ENCODE results near the gene CLTCL1. TPM values are rescaled to one million over a fixed set of nuclear protein-coding genes. Genes with fewer than 3 reads are reported as not detected.
"Not testable (repeated sequence)": the region's sequence is repeated elsewhere in the genome, so short reads cannot be mapped to it uniquely, and the experiment has no call there.

Gene CLTCL1
- 0.64 and 0.73 TPM in 2 replicates for total RNA-seq

DNA sequence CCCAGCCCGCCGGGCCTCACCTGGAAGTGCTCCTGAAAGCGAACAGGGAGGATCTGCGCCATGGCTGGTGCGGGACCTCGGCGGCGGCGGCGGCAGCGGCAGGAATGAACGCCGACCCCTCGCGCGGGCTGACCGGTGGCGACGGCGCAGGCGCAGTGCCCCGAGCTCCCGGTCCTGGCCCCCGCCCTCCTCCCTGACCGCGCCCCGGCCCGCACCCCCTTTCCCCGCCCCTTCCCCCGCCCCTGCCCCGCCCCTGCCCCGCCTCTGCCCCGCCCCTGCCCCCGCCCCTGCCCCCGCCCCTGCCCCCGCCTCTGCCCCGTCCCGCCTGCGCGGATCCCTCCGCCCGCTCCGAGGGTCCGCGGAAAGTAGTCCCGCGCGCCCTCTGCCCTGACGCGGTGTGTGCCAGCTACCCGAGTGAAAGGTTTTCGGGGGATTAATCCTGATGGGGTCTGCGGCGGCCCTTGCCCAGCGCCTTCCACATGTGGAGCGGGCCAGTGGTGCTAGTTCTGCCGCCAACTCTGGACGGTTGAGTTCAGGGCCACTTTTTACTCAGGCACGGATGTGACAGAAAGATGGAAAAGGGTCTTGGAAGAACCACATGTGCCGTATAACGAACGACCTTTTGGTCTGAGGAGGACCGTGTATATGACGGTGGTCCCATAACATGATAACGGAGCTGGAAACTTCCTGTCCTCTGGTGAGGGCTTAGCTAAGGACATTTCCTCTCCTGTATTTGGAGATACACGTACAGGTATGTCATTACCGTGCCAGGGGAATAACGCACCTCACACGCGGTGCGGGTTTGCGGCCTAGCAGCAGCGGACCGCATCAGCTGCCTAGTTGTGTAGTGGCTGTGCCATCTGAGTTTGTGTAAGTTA is at the start of gene CLTCL1:
TSS of gene CLTCL1 (minus strand) at position 140 of the 878 bp plus-strand sequence. CDS start at position 62, 78 bp downstream.
- Mint-ChIP-seq H3K27ac (peak within 1 kb of the TSS; percentile 88), H3K27me3 (ENCODE audit: insufficient read depth) (peaks cover 41% of the 10 kb centered on the region), H3K9me3 (no peaks in the 10 kb centered on the region), H3K36me3 (ENCODE audit: low read depth) (no peaks in the 10 kb centered on the region), H3K4me1 (ENCODE audit: low read depth) (peaks cover 24% of the 10 kb centered on the region), H3K4me3 (peak within 1 kb of the TSS; percentile 91)
- intact Hi-C loops (cut with micrococcal nuclease) = loop anchor here (1.0 to 5.0 kb wide), 3 partner anchors 140 to 425 kb away; partner anchors contain the start of genes DGCR2, HIRA and MRPL40
- peak; percentile 66 for DNase-seq (ENCODE audit: low spot score)

- intact Hi-C loops (cut with micrococcal nuclease) = no loop called here
- DNase-seq (ENCODE audit: low spot score) = no peak
- H3K36me3 Mint-ChIP-seq (ENCODE audit: low read depth) = peaks cover 76% of the 10 kb centered on the region
- no peak overlapping the region for H3K4me3 Mint-ChIP-seq
- H3K4me1 Mint-ChIP-seq (ENCODE audit: low read depth) = no peaks in the 10 kb centered on the region
- H3K27ac Mint-ChIP-seq = no peak overlapping the region
- peaks cover 70% of the 10 kb centered on the region for H3K9me3 Mint-ChIP-seq
- H3K27me3 Mint-ChIP-seq (ENCODE audit: insufficient read depth) = no peaks in the 10 kb centered on the region
Measured at GRCh38 chr22:19337137-19337536, 45.6 kb upstream of the CLTCL1 start.

DNA sequence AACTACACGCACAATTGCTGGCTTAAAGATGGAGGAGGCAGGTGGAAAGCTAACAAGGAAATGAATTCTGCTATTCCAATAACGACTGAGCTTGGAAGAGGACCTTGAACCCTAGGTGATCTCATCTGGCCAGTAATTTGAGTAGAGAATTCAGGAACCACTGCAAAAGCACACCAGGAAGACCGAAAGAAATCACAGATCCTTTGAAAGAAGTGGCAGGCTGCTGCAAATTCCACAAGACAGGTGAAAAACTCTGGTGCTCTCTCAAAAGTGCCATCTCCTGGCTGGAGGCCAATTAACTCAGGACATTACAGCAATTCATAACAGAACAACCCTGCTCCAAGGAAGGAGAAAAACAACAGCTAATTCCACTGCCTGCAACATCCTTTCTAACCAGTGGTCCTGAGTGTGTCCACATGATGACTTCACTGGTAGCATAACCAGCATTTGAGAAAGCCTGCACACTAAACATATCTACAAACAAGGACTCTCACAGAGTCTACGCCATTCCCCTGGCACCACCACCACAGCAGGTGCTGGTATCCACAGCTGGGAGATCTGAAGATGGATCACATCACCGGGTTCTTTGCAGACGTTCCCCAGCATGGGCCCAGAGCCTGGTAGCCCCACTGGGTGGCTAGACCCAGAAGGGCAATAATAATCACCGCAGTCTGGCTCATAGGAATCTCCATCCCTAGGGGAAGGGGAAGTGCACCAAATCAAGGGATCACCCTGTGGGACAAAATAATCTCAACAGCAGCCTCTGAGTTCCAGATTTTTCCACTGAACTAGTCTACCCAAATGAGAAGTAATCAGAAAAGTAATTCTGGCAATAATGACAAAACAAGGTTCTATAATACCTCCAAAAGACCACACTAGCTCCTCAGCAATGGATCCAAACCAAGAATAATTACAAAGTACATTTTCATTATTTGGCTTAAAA is 44.9 kb upstream of the CLTCL1 start:
- no peak overlapping the region for H3K4me3 Mint-ChIP-seq
- intact Hi-C loops (cut with micrococcal nuclease) = no loop called here

GRCh38 chr22:19331975-19332374 is 40.5 kb upstream of the CLTCL1 start:
- Mint-ChIP-seq H3K36me3 (ENCODE audit: low read depth) (peaks cover 63% of the 10 kb centered on the region), H3K27me3 (ENCODE audit: insufficient read depth) (no peaks in the 10 kb centered on the region), H3K4me1 (ENCODE audit: low read depth) (no peaks in the 10 kb centered on the region), H3K9me3 (peaks cover 38% of the 10 kb centered on the region), H3K4me3 (no peak overlapping the region), H3K27ac (no peak overlapping the region)
- no peak for DNase-seq (ENCODE audit: low spot score)
- intact Hi-C loops (cut with micrococcal nuclease) = no loop called here

More for the DNA sequence above, 44.9 kb upstream of the CLTCL1 start:
- no peaks in the 10 kb centered on the region for H3K4me1 Mint-ChIP-seq (ENCODE audit: low read depth)
- H3K9me3 Mint-ChIP-seq = peaks cover 65% of the 10 kb centered on the region
- no peak overlapping the region for H3K27ac Mint-ChIP-seq
- no peaks in the 10 kb centered on the region for H3K27me3 Mint-ChIP-seq (ENCODE audit: insufficient read depth)
- H3K36me3 Mint-ChIP-seq (ENCODE audit: low read depth) = peaks cover 75% of the 10 kb centered on the region
- no peak for DNase-seq (ENCODE audit: low spot score)

GRCh38 chr22:19331474-19331873 is 40.0 kb upstream of the CLTCL1 start:
- peaks cover 58% of the 10 kb centered on the region for H3K36me3 Mint-ChIP-seq (ENCODE audit: low read depth)
- H3K4me3 Mint-ChIP-seq = no peak overlapping the region
- H3K4me1 Mint-ChIP-seq (ENCODE audit: low read depth) = no peaks in the 10 kb centered on the region
- no peaks in the 10 kb centered on the region for H3K27me3 Mint-ChIP-seq (ENCODE audit: insufficient read depth)
- peaks cover 34% of the 10 kb centered on the region for H3K9me3 Mint-ChIP-seq
- DNase-seq (ENCODE audit: low spot score) = no peak
- H3K27ac Mint-ChIP-seq = no peak overlapping the region
- intact Hi-C loops (cut with micrococcal nuclease) = no loop called here

GRCh38 chr22:19330865-19331418 is 39.4 kb upstream of the CLTCL1 start:
- Mint-ChIP-seq H3K4me1 (ENCODE audit: low read depth) (no peaks in the 10 kb centered on the region), H3K27me3 (ENCODE audit: insufficient read depth) (no peaks in the 10 kb centered on the region), H3K36me3 (ENCODE audit: low read depth) (peaks cover 55% of the 10 kb centered on the region), H3K9me3 (peaks cover 29% of the 10 kb centered on the region), H3K27ac (no peak overlapping the region), H3K4me3 (no peak overlapping the region)
- no peak for DNase-seq (ENCODE audit: low spot score)
- intact Hi-C loops (cut with micrococcal nuclease) = no loop called here

DNA sequence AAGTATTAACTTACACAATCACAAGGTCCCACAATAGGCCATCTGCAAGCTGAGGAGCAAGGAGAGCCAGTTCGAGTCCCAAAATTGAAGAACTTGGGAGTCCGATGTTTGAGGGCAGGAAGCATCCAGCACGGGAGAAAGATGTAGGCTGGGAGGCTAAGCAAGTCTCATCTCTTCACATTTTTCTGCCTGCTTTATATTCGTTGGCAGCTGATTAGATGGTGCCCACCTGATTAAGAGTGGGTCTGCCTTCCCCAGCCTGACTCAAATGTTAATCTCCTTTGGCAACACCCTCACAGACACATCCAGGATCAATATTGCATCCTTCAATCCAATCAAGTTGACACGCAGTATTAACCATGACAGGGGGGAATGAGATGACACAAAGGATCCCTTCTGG is 38.7 kb upstream of the CLTCL1 start:
- DNase-seq (ENCODE audit: low spot score); H3K4me1 Mint-ChIP-seq (ENCODE audit: low read depth); H3K27ac Mint-ChIP-seq; H3K4me3 Mint-ChIP-seq; intact Hi-C loops (cut with micrococcal nuclease); H3K27me3 Mint-ChIP-seq (ENCODE audit: insufficient read depth): not testable (repeated sequence)
- peaks cover 47% of the 10 kb centered on the region for H3K36me3 Mint-ChIP-seq (ENCODE audit: low read depth)
- H3K9me3 Mint-ChIP-seq = peaks cover 23% of the 10 kb centered on the region

GRCh38 chr22:19329454-19329853 is 37.9 kb upstream of the CLTCL1 start:
- no peak for DNase-seq (ENCODE audit: low spot score)
- Mint-ChIP-seq H3K27ac (no peak overlapping the region), H3K27me3 (ENCODE audit: insufficient read depth) (no peaks in the 10 kb centered on the region), H3K9me3 (peaks cover 18% of the 10 kb centered on the region), H3K4me3 (no peak overlapping the region), H3K36me3 (ENCODE audit: low read depth) (peaks cover 43% of the 10 kb centered on the region), H3K4me1 (ENCODE audit: low read depth) (no peaks in the 10 kb centered on the region)
- intact Hi-C loops (cut with micrococcal nuclease) = no loop called here

DNA sequence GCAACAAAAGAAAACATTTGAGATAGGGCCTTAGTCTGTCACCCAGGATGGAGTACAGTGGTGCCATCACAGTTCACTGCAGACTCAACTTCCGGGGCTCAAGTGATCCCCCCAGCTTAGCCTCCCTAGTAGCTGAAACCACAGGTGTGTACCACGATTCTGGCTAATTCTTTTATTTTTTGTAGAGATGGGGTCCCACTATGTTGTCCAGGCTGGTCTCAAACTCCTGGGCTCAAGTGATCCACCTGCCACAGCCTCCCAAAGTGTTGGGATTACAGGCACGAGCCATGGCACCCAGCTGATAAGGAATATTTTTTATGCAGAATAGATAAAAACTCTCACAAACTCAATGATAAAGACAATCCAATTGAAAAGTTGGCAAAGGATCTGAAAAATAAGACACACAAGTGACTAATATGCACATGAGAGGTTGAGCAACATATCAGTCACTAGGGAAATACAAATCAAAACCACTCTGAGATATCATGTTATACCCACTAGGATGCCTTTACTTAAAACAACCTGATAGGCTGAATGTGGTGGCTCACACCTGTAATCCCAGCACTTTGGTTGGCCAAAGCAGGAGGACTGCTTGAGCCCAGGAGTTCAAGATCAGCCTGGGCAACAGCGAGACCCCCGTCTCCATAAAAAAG is 33.9 kb upstream of the CLTCL1 start:
- Mint-ChIP-seq H3K9me3 (peaks cover 9% of the 10 kb centered on the region), H3K36me3 (ENCODE audit: low read depth) (peaks cover 21% of the 10 kb centered on the region), H3K27me3 (ENCODE audit: insufficient read depth) (no peaks in the 10 kb centered on the region), H3K4me1 (ENCODE audit: low read depth) (no peaks in the 10 kb centered on the region), H3K4me3 (no peak overlapping the region), H3K27ac (no peak overlapping the region)
- no peak for DNase-seq (ENCODE audit: low spot score)
- intact Hi-C loops (cut with micrococcal nuclease) = no loop called here

GRCh38 chr22:19323420-19323819 is 31.9 kb upstream of the CLTCL1 start:
- H3K4me1 Mint-ChIP-seq (ENCODE audit: low read depth); DNase-seq (ENCODE audit: low spot score); intact Hi-C loops (cut with micrococcal nuclease); H3K27me3 Mint-ChIP-seq (ENCODE audit: insufficient read depth); H3K4me3 Mint-ChIP-seq; H3K27ac Mint-ChIP-seq; H3K36me3 Mint-ChIP-seq (ENCODE audit: low read depth): not testable (repeated sequence)
- peaks cover 13% of the 10 kb centered on the region for H3K9me3 Mint-ChIP-seq

DNA sequence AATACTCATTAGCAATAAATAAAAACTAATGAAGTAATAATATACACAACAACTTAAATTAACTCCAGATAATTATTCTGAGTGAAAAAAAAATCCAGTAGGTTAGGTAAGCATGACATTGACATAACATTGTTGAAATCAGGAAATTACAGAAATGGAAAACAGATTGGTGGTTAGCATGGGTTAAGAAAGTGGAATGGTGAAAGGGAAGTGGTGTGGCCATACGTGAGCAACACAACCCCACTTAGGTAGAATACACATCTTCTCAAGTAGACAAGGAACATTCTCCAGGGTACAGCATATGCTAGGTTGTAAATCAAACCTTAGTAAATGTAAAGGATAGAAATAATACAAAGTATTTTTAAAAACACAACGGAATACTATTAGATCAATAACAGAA is 30.2 kb upstream of the CLTCL1 start:
- intact Hi-C loops (cut with micrococcal nuclease) = no loop called here
- no peaks in the 10 kb centered on the region for H3K4me1 Mint-ChIP-seq (ENCODE audit: low read depth)
- no peaks in the 10 kb centered on the region for H3K27me3 Mint-ChIP-seq (ENCODE audit: insufficient read depth)
- H3K36me3 Mint-ChIP-seq (ENCODE audit: low read depth) = peaks cover 2% of the 10 kb centered on the region
- H3K9me3 Mint-ChIP-seq = peaks cover 23% of the 10 kb centered on the region
- DNase-seq (ENCODE audit: low spot score) = no peak
- H3K27ac Mint-ChIP-seq = no peak overlapping the region
- no peak overlapping the region for H3K4me3 Mint-ChIP-seq

DNA sequence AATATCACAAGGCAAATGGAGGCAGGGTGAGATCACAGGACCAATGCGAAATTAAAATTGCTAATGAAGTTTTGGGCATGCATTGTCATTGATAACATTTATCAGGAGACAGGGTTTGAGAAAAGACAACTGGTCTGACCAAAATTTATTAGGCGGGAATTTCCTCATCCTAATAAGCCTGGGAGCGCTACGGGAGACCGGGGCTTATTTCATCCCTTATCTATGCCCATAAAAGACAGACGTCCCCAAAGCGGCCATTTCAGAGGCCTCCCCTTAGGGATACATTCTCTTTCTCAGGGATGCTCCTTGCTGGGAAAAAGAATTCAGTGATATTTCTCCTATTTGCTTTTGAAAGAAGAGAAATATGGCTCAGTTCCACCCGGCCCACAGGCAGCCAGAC is 28.6 kb upstream of the CLTCL1 start:
- H3K27ac Mint-ChIP-seq; H3K4me3 Mint-ChIP-seq; H3K27me3 Mint-ChIP-seq (ENCODE audit: insufficient read depth); intact Hi-C loops (cut with micrococcal nuclease); H3K4me1 Mint-ChIP-seq (ENCODE audit: low read depth); DNase-seq (ENCODE audit: low spot score); H3K36me3 Mint-ChIP-seq (ENCODE audit: low read depth): not testable (repeated sequence)
- H3K9me3 Mint-ChIP-seq = peaks cover 33% of the 10 kb centered on the region

Data from activated T-helper 1 cell treated with anti-CD3 and anti-CD28 coated beads, Interleukin-12 subunit alpha, Interleukin-12 subunit beta, Interleukin-2, Interleukin-4 antibody, amounts not matched to agents 30 ng/mL and 10 ng/mL and 1 ng/mL, durations not matched to agents 14 hours and 24 hours and 36 hours (primary cell).